Spinal cord (tissue), 10 donors: ENCODE data around the gene PLAAT2. TPM values are rescaled to one million over a fixed set of nuclear protein-coding genes. Genes with fewer than 3 reads are reported as not detected.
A peak's percentile ranks its signal among the peaks of the same experiment; 100 is the strongest.

Experiments
- DNase-seq, 6 donors: peaks; one replicate each; pipeline versions ENCODE4 v3.0.0 to v3.0.0-alpha.2; 2013 to 2015; ENCODE audit warnings: low spot score in 6 of 6, low read depth in 4 of 6
- H3K27ac ChIP-seq: one replicate; pipeline ENCODE4 v1.5.1; 2013; ENCODE audit warnings: low read depth, low read length, control low read depth
- H3K27me3 ChIP-seq: one replicate; pipeline ENCODE4 v1.6.1; 2013; ENCODE audit warnings: low read length; ENCODE audit not compliant: control insufficient read depth, insufficient read depth
- H3K36me3 ChIP-seq: one replicate; pipeline ENCODE4 v1.6.1; 2013; ENCODE audit warnings: low read length; ENCODE audit not compliant: control insufficient read depth, insufficient read depth
- H3K4me1 ChIP-seq: one replicate; pipeline ENCODE4 v1.6.1; 2013; ENCODE audit warnings: low read length; ENCODE audit not compliant: control insufficient read depth, insufficient read depth
- H3K4me3 ChIP-seq: one replicate; pipeline ENCODE4 v1.5.1; 2013; ENCODE audit warnings: low read depth, low read length, control low read depth
- H3K9me3 ChIP-seq: one replicate; pipeline ENCODE4 v1.6.1; 2013; ENCODE audit warnings: low read length; ENCODE audit not compliant: control insufficient read depth, insufficient read depth
- WGBS: methylation state at CpG from one replicate; pipeline ENCODE4 v1.1.5; 2013; ENCODE audit warnings: missing lambda C conversion rate; ENCODE audit not compliant: insufficient coverage; 5-methylcytosine and 5-hydroxymethylcytosine counted together
- polyA plus RNA-seq, 2 donors: library from polyadenylated mRNA; unstranded; fragments of 120-200 nt; gene quantifications; one replicate each; pipeline ENCODE4 v1.2.1, GENCODE V29; 2013; ENCODE audit not compliant: insufficient read length in 2 of 2
- total RNA-seq, 2 donors: library from RNA; depleted of rRNA in 1 of 2; stranded (reverse); fragments of 120-200 nt in 1 of 2; fragments of >200 nt in 1 of 2; gene quantifications; one replicate each; pipeline versions ENCODE4 v1.2.3 to v1.2.4, GENCODE V29; 2013 to 2014
- donor health status: healthy.

PLAAT2 gene
- total and polyA plus RNA-seq, 4 donors: 0.28 to 0.72 (median 0.35) TPM; not detected in 1

- Histone ChIP-seq H3K27ac (peak overlapping the region; percentile 55), H3K27me3 (no peaks in the 10 kb centered on the region), H3K4me3 (no peak overlapping the region), H3K9me3 (no peaks in the 10 kb centered on the region), H3K36me3 (no peaks in the 10 kb centered on the region), H3K4me1 (peaks cover 23% of the 10 kb centered on the region)
- 72% methylated on average over 4 of the region's 7 CpGs for WGBS
- DNase-seq: peak in 1 of 6 donors; percentile 70
Observed at GRCh38 chr11:63510360-63511047, 52.7 kb downstream of the PLAAT2 start.

GRCh38 chr11:63508745-63509144 is 54.4 kb downstream of the PLAAT2 start:
- no peak for DNase-seq
- Histone ChIP-seq H3K4me1 (peaks cover 23% of the 10 kb centered on the region), H3K27me3 (no peaks in the 10 kb centered on the region), H3K4me3 (no peak overlapping the region), H3K9me3 (no peaks in the 10 kb centered on the region), H3K36me3 (no peaks in the 10 kb centered on the region), H3K27ac (no peak overlapping the region)
- WGBS: 94% methylated on average over 10 of the region's 12 CpGs

GRCh38 chr11:63508009-63508408 is 55.2 kb downstream of the PLAAT2 start:
- WGBS: no CpG with 5 or more reads among the region's 3 CpGs
- Histone ChIP-seq H3K4me1 (peaks cover 23% of the 10 kb centered on the region), H3K36me3 (no peaks in the 10 kb centered on the region), H3K9me3 (no peaks in the 10 kb centered on the region), H3K27ac (no peak overlapping the region), H3K4me3 (no peak overlapping the region), H3K27me3 (no peaks in the 10 kb centered on the region)
- peak in 1 of 6 donors; percentile 63 for DNase-seq

- Histone ChIP-seq H3K4me3 (no peak overlapping the region), H3K36me3 (no peaks in the 10 kb centered on the region), H3K4me1 (peaks cover 23% of the 10 kb centered on the region), H3K27ac (no peak overlapping the region), H3K9me3 (no peaks in the 10 kb centered on the region), H3K27me3 (no peaks in the 10 kb centered on the region)
- 89% methylated on average over 1 of the region's 2 CpGs for WGBS
- DNase-seq: no peak
Observed at GRCh38 chr11:63507511-63507910, 55.7 kb downstream of the PLAAT2 start.

GRCh38 chr11:63506876-63507275 is 56.3 kb downstream of the PLAAT2 start:
- WGBS: 100% methylated on average over 2 of the region's 2 CpGs
- no peaks in the 10 kb centered on the region for H3K36me3 ChIP-seq
- DNase-seq: peak in 2 of 6 donors; percentile 46 to 59
- H3K4me1 ChIP-seq: peaks cover 23% of the 10 kb centered on the region
- no peak overlapping the region for H3K27ac ChIP-seq
- H3K27me3 ChIP-seq: no peaks in the 10 kb centered on the region
- H3K9me3 ChIP-seq: no peaks in the 10 kb centered on the region
- no peak overlapping the region for H3K4me3 ChIP-seq

- no peaks in the 10 kb centered on the region for H3K36me3 ChIP-seq
- no peaks in the 10 kb centered on the region for H3K27me3 ChIP-seq
- H3K4me1 ChIP-seq: peaks cover 14% of the 10 kb centered on the region
- H3K9me3 ChIP-seq: no peaks in the 10 kb centered on the region
- WGBS: 45% methylated on average over 9 of the region's 15 CpGs
- no peak for DNase-seq
- H3K4me3 ChIP-seq: no peak within 1 kb of the TSS
- no peak within 1 kb of the TSS for H3K27ac ChIP-seq
Observed at GRCh38 chr11:63505857-63506528, 57.2 kb downstream of the PLAAT2 start, which contains the start of gene LGALS12. Gene LGALS12 (plus strand): TSS chr11:63506084. CDS start chr11:63506459, 375 bp downstream.

GRCh38 chr11:63504933-63505586 is 58.1 kb downstream of the PLAAT2 start:
- Histone ChIP-seq H3K9me3 (no peaks in the 10 kb centered on the region), H3K4me1 (peaks cover 4% of the 10 kb centered on the region), H3K27me3 (no peaks in the 10 kb centered on the region), H3K27ac (no peak overlapping the region), H3K36me3 (no peaks in the 10 kb centered on the region), H3K4me3 (no peak overlapping the region)
- DNase-seq: peak in 1 of 6 donors; percentile 57
- 100% methylated on average over 2 of the region's 4 CpGs for WGBS

GRCh38 chr11:63504054-63504453 is 59.1 kb downstream of the PLAAT2 start:
- no peaks in the 10 kb centered on the region for H3K4me1 ChIP-seq
- no peak overlapping the region for H3K27ac ChIP-seq
- H3K36me3 ChIP-seq: no peaks in the 10 kb centered on the region
- WGBS: 92% methylated on average over 1 of the region's 1 CpG
- H3K27me3 ChIP-seq: no peaks in the 10 kb centered on the region
- no peak overlapping the region for H3K4me3 ChIP-seq
- DNase-seq: no peak
- no peaks in the 10 kb centered on the region for H3K9me3 ChIP-seq

- H3K27ac ChIP-seq: no peak overlapping the region
- WGBS: 76% methylated on average over 2 of the region's 6 CpGs
Observed at GRCh38 chr11:63503492-63503891, 59.7 kb downstream of the PLAAT2 start.

More at GRCh38 chr11:63503492-63503891, 59.7 kb downstream of the PLAAT2 start:
- Histone ChIP-seq H3K4me1 (no peaks in the 10 kb centered on the region), H3K27me3 (no peaks in the 10 kb centered on the region), H3K36me3 (no peaks in the 10 kb centered on the region), H3K4me3 (no peak overlapping the region), H3K9me3 (no peaks in the 10 kb centered on the region)
- no peak for DNase-seq
